Naive thymus-derived CD4-positive, alpha-beta T cell (primary cell): ENCODE data around the gene VGF. TPM values are rescaled to one million over a fixed set of nuclear protein-coding genes. Genes with fewer than 3 reads are reported as not detected.
A peak's percentile ranks its signal among the peaks of the same experiment; 100 is the strongest.

Experiments
- ATAC-seq: fragments of 150-1000 bp; cut with Tn5 transposase; 2 replicates; pipeline ENCODE4 v1.10.0; 2021; ENCODE audit warnings: mild to moderate bottlenecking, moderate library complexity
- CTCF ChIA-PET: fragments of 350-600 bp; sonication (Branson Sonifier 250); formaldehyde crosslinking; loops from one replicate; lab custom pipeline; 2021; ENCODE audit warnings: antibody characterized with exemption; lab: Charles Lee
- POLR2A ChIA-PET: fragments of 350-600 bp; sonication (Branson Sonifier 250); formaldehyde crosslinking; loops from one replicate; lab custom pipeline; 2021; ENCODE audit warnings: antibody characterized with exemption, inconsistent platforms; lab: Charles Lee
- DNase-seq, 9 donors: peaks; one replicate each; pipeline versions ENCODE4 v3.0.0 to v3.0.0-alpha.2; 2020 to 2022; ENCODE audit warnings: mixed read lengths in 1 of 9
- H3K27ac ChIP-seq: one replicate; pipeline ENCODE4 v1.7.0; 2013; ENCODE audit warnings: mild to moderate bottlenecking, low read depth, low read length, moderate library complexity
- H3K27me3 ChIP-seq, 2 donors: one replicate each; pipeline ENCODE4 v1.7.0; 2013; ENCODE audit warnings: low read length in 2 of 2, mild to moderate bottlenecking in 2 of 2, moderate library complexity in 2 of 2; ENCODE audit not compliant: control insufficient read depth in 2 of 2, insufficient read depth in 2 of 2
- H3K36me3 ChIP-seq, 3 experiments: 1 replicate in 2 of 3; 2 replicates in 1 of 3; pipeline ENCODE4 v1.7.0; 2013; ENCODE audit warnings: low read length in 3 of 3, mild to moderate bottlenecking in 3 of 3, moderate library complexity in 1 of 3; ENCODE audit not compliant: insufficient read depth in 3 of 3, control insufficient read depth in 2 of 3
- H3K4me1 ChIP-seq, 2 donors: one replicate each; pipeline ENCODE4 v1.7.0; 2013; ENCODE audit warnings: low read length in 2 of 2, mild to moderate bottlenecking in 2 of 2, moderate library complexity in 1 of 2; ENCODE audit not compliant: control insufficient read depth in 2 of 2, insufficient read depth in 2 of 2
- H3K4me3 ChIP-seq: 2 replicates; pipeline ENCODE4 v1.7.0; 2013; ENCODE audit warnings: mild to moderate bottlenecking, low read length
- H3K9me3 ChIP-seq, 3 experiments: 1 replicate in 2 of 3; 2 replicates in 1 of 3; pipeline ENCODE4 v1.7.0; 2013; ENCODE audit warnings: low read length in 3 of 3; ENCODE audit not compliant: control insufficient read depth in 2 of 3
- H3K27ac Mint-ChIP-seq, 9 donors: one replicate each; pipeline ENCODE4 v1.8.0; 2020 to 2022; ENCODE audit warnings: mixed read lengths in 9 of 9, mild to moderate bottlenecking in 8 of 9, moderate library complexity in 5 of 9, inconsistent platforms in 2 of 9
- H3K27me3 Mint-ChIP-seq, 5 donors: one replicate each; pipeline ENCODE4 v1.8.0; 2021 to 2022; ENCODE audit warnings: mixed read lengths in 5 of 5, mild to moderate bottlenecking in 1 of 5
- H3K36me3 Mint-ChIP-seq, 5 donors: one replicate each; pipeline ENCODE4 v1.8.0; 2020 to 2022; ENCODE audit warnings: mixed read lengths in 5 of 5, mild to moderate bottlenecking in 3 of 5, inconsistent platforms in 1 of 5
- H3K4me1 Mint-ChIP-seq, 7 donors: one replicate each; pipeline ENCODE4 v1.8.0; 2020 to 2022; ENCODE audit warnings: mixed read lengths in 7 of 7, mild to moderate bottlenecking in 3 of 7, inconsistent platforms in 1 of 7
- H3K4me3 Mint-ChIP-seq, 10 donors: one replicate each; pipeline ENCODE4 v1.8.0; 2020 to 2022; ENCODE audit warnings: mild to moderate bottlenecking in 10 of 10, mixed read lengths in 10 of 10, moderate library complexity in 6 of 10, inconsistent platforms in 2 of 10
- H3K9me3 Mint-ChIP-seq, 11 donors: one replicate each; pipeline ENCODE4 v1.8.0; 2020 to 2022; ENCODE audit warnings: mixed read lengths in 11 of 11, mild to moderate bottlenecking in 4 of 11, inconsistent platforms in 1 of 11, moderate library complexity in 1 of 11
- intact Hi-C, 2 donors: fragments of 100-400 bp; cut with micrococcal nuclease; formaldehyde crosslinking; loops; one replicate each; pipeline ENCODE4 v1.15.1; 2023
- polyA plus RNA-seq, 2 donors: library from polyadenylated mRNA; unstranded; fragments of 300-500 nt; fragmentation: Illumina TruSeq; gene quantifications; one replicate each; pipeline ENCODE4 v1.2.3, GENCODE V29; 2021
- total RNA-seq, 6 experiments: library from RNA in 5 of 6; stranded (reverse) in 5 of 6; gene quantifications; 1 replicate in 5 of 6; 2 replicates in 1 of 6; pipeline ENCODE4 v1.2.3 and lab custom pipeline; 2021 to 2026

VGF gene
- total and polyA plus RNA-seq, 7 experiments from 2014 or later, result 0.19 TPM; not detected in 6

DNA sequence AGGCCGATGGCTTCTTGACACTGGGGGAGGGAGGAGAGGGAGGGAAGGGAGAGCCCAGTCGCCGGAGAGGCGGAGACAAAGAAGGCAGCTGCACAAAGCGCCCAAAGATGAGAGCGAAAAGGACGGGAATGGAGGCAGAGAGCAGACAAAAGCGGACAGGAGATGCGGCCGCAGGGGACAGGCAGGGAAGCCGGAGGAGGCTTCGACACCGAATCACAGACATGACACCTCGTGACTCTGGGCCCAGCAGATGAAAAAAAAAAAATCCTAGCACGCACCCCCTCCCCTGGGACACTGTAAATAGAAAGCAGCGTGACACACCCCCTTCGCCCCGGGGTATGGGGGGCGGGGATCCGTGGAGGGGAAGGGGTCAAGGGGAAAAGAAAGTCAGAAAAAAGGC is 13.7 kb upstream of the VGF start:
- DNase-seq (no peak), ATAC-seq (no peak)
- Histone ChIP-seq H3K27me3 (peaks cover 4 to 38% of the 10 kb centered on the region in 2 donors), H3K36me3 (no peaks in the 10 kb centered on the region), H3K4me3 (no peak overlapping the region), H3K9me3 (no peaks in the 10 kb centered on the region), H3K27ac (no peak overlapping the region), H3K4me1 (peaks cover 0 to 10% of the 10 kb centered on the region in 2 donors)
- POLR2A ChIA-PET, result interaction anchor here (0.7 kb wide), 1 partner anchor 22 kb away, joined by 3 read pairs; the partner anchor contains the start of gene MOGAT3
- Mint-ChIP-seq H3K27me3 (peaks cover 60 to 83% (median 70%) of the 10 kb centered on the region in 5 donors), H3K27ac (peak overlapping the region in 1 of 9 donors; percentile 37), H3K4me3 (peak overlapping the region in 8 of 10 donors; percentile 25 to 82 (median 60)), H3K4me1 (peaks cover 10 to 32% (median 16%) of the 10 kb centered on the region in 7 donors), H3K9me3 (peaks cover 0 to 6% (median 0%) of the 10 kb centered on the region in 11 donors), H3K36me3 (peaks cover 0 to 8% (median 6%) of the 10 kb centered on the region in 5 donors)
- intact Hi-C loops, result no loop called here
- CTCF ChIA-PET, result no interaction called here

DNA sequence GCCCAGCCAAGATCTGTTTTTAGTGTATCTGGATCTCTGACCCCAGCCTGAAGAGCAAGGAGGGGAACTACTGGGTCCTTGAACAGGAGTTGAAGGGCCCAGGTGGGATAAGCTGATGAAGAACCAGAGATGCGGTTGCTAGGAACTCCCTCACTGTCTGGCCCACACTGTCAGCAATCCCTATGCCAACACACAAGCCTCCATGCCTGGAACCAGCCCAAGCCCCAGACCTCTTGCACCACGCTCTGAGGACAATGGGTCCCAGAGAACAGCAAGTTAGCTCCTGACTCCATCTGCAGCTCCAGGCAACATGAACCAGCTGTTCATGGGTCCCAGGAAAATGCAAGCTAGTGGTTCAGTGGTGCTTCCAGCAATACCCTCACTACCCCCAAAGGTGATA is 12.3 kb upstream of the VGF start:
- peaks cover 0 to 2% (median 0%) of the 10 kb centered on the region in 3 experiments for H3K9me3 ChIP-seq
- H3K9me3 Mint-ChIP-seq, result peaks cover 0 to 6% (median 0%) of the 10 kb centered on the region in 11 donors
- ATAC-seq (no peak), DNase-seq (no peak)
- peaks cover 19 to 46% (median 25%) of the 10 kb centered on the region in 7 donors for H3K4me1 Mint-ChIP-seq
- peaks cover 0 to 8% (median 6%) of the 10 kb centered on the region in 5 donors for H3K36me3 Mint-ChIP-seq
- intact Hi-C loops, result loop anchor here in 1 of 2 donors (2.0 kb wide), 1 partner anchor 15 kb away; no protein-coding TSS in a partner anchor
- POLR2A ChIA-PET, result no interaction called here
- CTCF ChIA-PET, result no interaction called here
- H3K27ac ChIP-seq, result no peak overlapping the region
- H3K4me3 ChIP-seq, result no peak overlapping the region
- no peak overlapping the region for H3K4me3 Mint-ChIP-seq
- peaks cover 5 to 51% of the 10 kb centered on the region in 2 donors for H3K27me3 ChIP-seq
- no peaks in the 10 kb centered on the region for H3K36me3 ChIP-seq
- H3K27me3 Mint-ChIP-seq, result peaks cover 65 to 92% (median 77%) of the 10 kb centered on the region in 5 donors
- H3K27ac Mint-ChIP-seq, result no peak overlapping the region
- peaks cover 12 to 23% of the 10 kb centered on the region in 2 donors for H3K4me1 ChIP-seq

DNA sequence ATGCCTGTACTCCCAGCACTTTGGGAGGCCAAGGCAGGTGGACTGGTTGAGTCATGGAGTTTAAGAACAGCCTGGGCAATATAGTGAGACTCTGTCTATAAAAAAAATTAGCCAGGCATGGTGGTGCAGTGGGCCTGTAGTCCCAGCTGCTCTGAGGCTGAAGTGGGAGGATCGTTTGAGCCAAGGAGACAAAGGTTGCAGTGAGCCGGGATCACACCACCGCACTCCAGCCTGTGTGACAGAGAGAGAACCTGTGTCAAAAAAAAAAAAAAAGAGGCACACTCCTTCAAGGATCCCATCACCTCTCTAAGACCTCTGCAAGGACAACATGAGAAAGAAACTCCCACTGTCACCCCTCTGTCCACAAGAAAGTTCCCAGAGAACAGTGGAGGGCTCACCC is 10.3 kb upstream of the VGF start:
- ChIA-PET CTCF (no interaction called here), POLR2A (no interaction called here)
- Histone ChIP-seq H3K36me3 (no peaks in the 10 kb centered on the region), H3K9me3 (peaks cover 0 to 2% (median 0%) of the 10 kb centered on the region in 3 experiments), H3K27me3 (peaks cover 5 to 67% of the 10 kb centered on the region in 2 donors), H3K4me3 (no peak overlapping the region), H3K27ac (no peak overlapping the region), H3K4me1 (peaks cover 25 to 43% of the 10 kb centered on the region in 2 donors)
- peaks cover 0 to 5% (median 0%) of the 10 kb centered on the region in 11 donors for H3K9me3 Mint-ChIP-seq
- peaks cover 30 to 55% (median 34%) of the 10 kb centered on the region in 7 donors for H3K4me1 Mint-ChIP-seq
- DNase-seq, result no peak
- intact Hi-C loops, result loop anchor here in 1 of 2 donors (2.0 kb wide), 1 partner anchor 17 kb away; no protein-coding TSS in a partner anchor
- H3K4me3 Mint-ChIP-seq, result peak overlapping the region in 1 of 10 donors; percentile 84
- no peak for ATAC-seq
- peaks cover 66 to 86% (median 80%) of the 10 kb centered on the region in 5 donors for H3K27me3 Mint-ChIP-seq
- no peak overlapping the region for H3K27ac Mint-ChIP-seq
- H3K36me3 Mint-ChIP-seq, result peaks cover 0 to 7% (median 6%) of the 10 kb centered on the region in 5 donors

DNA sequence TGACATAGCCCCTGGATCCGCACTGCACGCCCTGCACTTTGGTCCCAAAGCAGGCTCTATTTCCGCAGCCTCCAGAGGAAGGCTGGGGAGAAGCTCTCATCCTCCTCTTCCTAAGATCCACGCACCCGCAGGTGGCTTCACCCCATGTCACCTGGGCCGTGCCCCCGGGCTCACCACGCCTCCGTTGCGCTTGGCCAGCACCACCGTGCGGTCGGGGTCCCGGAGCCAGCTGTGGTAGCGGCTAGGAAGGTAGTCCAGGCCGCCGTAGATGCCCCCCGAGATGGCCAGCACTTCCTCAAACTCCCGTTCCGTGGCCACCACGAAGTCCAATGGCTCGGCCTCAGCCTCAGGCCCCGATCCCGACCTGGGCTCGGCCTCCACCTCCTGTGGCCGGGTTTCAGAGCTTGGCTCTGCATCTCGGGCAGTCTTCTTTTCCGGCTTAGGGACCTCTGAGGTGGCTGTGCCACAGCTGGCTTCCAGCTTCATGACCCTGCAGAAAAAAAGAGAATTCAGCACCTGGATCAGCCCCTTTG is 9.0 kb upstream of the VGF start:
- intact Hi-C loops, result loop anchor here in 1 of 2 donors (1.0 kb wide), 1 partner anchor 9 kb away; the partner anchor contains the start of gene VGF

DNA sequence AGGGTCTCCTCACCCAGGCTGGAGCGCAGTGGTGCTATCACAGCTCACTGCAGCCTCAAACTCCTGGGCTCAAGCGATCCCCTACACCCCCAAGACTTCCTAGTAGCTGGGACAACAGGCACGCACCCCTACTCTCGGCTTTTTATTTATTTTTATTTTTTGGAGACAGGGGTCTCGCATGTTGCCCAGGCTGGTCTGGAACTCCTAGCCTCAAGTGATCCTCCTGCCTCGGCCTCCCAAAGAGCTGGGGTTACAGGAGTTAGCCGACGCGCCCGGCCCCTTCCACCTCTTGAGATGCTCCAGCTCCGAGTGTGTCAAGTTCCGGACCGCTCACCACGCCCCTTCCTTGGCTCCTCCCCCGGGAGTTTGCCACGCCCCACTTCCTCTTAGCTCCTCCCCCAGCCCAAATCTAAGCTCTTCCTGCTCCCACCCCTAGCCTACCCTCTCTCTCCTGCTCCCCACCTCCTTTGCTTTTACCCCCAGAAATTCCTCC is 8.4 kb upstream of the VGF start:
- no peak overlapping the region for H3K4me3 ChIP-seq
- H3K36me3 ChIP-seq, result no peaks in the 10 kb centered on the region
- H3K27me3 Mint-ChIP-seq, result peaks cover 79 to 91% (median 89%) of the 10 kb centered on the region in 5 donors
- H3K4me1 ChIP-seq, result peaks cover 38 to 56% of the 10 kb centered on the region in 2 donors
- H3K27ac ChIP-seq, result no peak overlapping the region
- H3K27ac Mint-ChIP-seq, result peak overlapping the region in 4 of 9 donors; percentile 1 to 50 (median 16)
- peaks cover 0 to 5% (median 0%) of the 10 kb centered on the region in 11 donors for H3K9me3 Mint-ChIP-seq
- H3K4me3 Mint-ChIP-seq, result peak overlapping the region; percentile 56 to 84 (median 68)
- ATAC-seq (peak; percentile 75), DNase-seq (peak; percentile 49 to 79 (median 68))
- peaks cover 38 to 62% (median 44%) of the 10 kb centered on the region in 7 donors for H3K4me1 Mint-ChIP-seq
- peaks cover 9 to 66% of the 10 kb centered on the region in 2 donors for H3K27me3 ChIP-seq
- peaks cover 0 to 7% (median 4%) of the 10 kb centered on the region in 5 donors for H3K36me3 Mint-ChIP-seq
- peaks cover 0 to 2% (median 0%) of the 10 kb centered on the region in 3 experiments for H3K9me3 ChIP-seq
- intact Hi-C loops, result loop anchor here in 1 of 2 donors (1.0 kb wide), 1 partner anchor 8 kb away; the partner anchor contains the start of gene VGF
- ChIA-PET CTCF (interaction anchor here (0.6 to 1.6 kb wide), 2 partner anchors 19 to 27 kb away, joined by 3 to 11 read pairs; no protein-coding TSS in a partner anchor), POLR2A (interaction anchor here (0.6 to 0.7 kb wide), 3 partner anchors 9 to 744 kb away, joined by 3 read pairs; partner anchors contain the start of gene VGF)

More for the DNA sequence above, 9.0 kb upstream of the VGF start:
- Mint-ChIP-seq H3K27me3 (peaks cover 74 to 91% (median 88%) of the 10 kb centered on the region in 5 donors), H3K36me3 (peaks cover 0 to 7% (median 4%) of the 10 kb centered on the region in 5 donors), H3K4me1 (peaks cover 39 to 63% (median 42%) of the 10 kb centered on the region in 7 donors), H3K9me3 (peaks cover 0 to 5% (median 0%) of the 10 kb centered on the region in 11 donors), H3K4me3 (peak overlapping the region; percentile 43 to 84 (median 68)), H3K27ac (peak overlapping the region in 4 of 9 donors; percentile 1 to 50 (median 16))
- ChIA-PET POLR2A (interaction anchor here (0.6 to 0.7 kb wide), 2 partner anchors 9 to 303 kb away, joined by 3 read pairs; partner anchors contain the start of gene VGF), CTCF (interaction anchor here (0.6 to 1.6 kb wide), 2 partner anchors 9 to 18 kb away, joined by 3 to 11 read pairs; no protein-coding TSS in a partner anchor)
- ATAC-seq (no peak), DNase-seq (no peak)
- H3K9me3 ChIP-seq, result peaks cover 0 to 2% (median 0%) of the 10 kb centered on the region in 3 experiments
- peaks cover 5 to 71% of the 10 kb centered on the region in 2 donors for H3K27me3 ChIP-seq
- H3K4me1 ChIP-seq, result peaks cover 35 to 55% of the 10 kb centered on the region in 2 donors
- no peak overlapping the region for H3K27ac ChIP-seq
- H3K36me3 ChIP-seq, result no peaks in the 10 kb centered on the region
- no peak overlapping the region for H3K4me3 ChIP-seq
